Psoas muscle (tissue), 8 donors: Measurements from ENCODE around the gene WLS. TPM values are rescaled to one million over a fixed set of nuclear protein-coding genes. Genes with fewer than 3 reads are reported as not detected.
A peak's percentile ranks its signal among the peaks of the same experiment; 100 is the strongest.
"Not testable (repeated sequence)": the region's sequence is repeated elsewhere in the genome, so short reads cannot be mapped to it uniquely, and the experiment has no call there.

ENCODE experiments used
- ATAC-seq, 4 donors: fragments of 200-7000 bp; cut with Tn5 transposase; one replicate each; pipeline ENCODE4 v1.9.1; 2020; ENCODE audit warnings: moderate library complexity in 3 of 4, mild to moderate bottlenecking in 2 of 4
- DNase-seq, 2 donors: peaks; one replicate each; pipeline ENCODE4 v3.0.0-alpha.2; 2020
- H3K27ac ChIP-seq: fragments of 200-600 bp; one replicate; pipeline ENCODE4 v1.8.0; 2022
- H3K27me3 ChIP-seq, 3 donors: fragments of 200-600 bp in 1 of 3; one replicate each; pipeline versions ENCODE4 v1.6.1 to v1.8.0; 2013 to 2022; ENCODE audit warnings: low read length in 2 of 3, mild to moderate bottlenecking in 2 of 3, moderate library complexity in 1 of 3; ENCODE audit not compliant: insufficient read depth in 3 of 3
- H3K36me3 ChIP-seq, 2 donors: fragments of 200-600 bp in 1 of 2; one replicate each; pipeline versions ENCODE4 v1.6.1 to v1.8.0; 2013 to 2022; ENCODE audit warnings: low read depth in 1 of 2, mild to moderate bottlenecking in 1 of 2, moderate library complexity in 1 of 2; ENCODE audit not compliant: insufficient read depth in 1 of 2
- H3K4me1 ChIP-seq: fragments of 200-600 bp; one replicate; pipeline ENCODE4 v1.8.0; 2022
- H3K4me3 ChIP-seq: fragments of 200-600 bp; one replicate; pipeline ENCODE4 v1.8.0; 2022; ENCODE audit warnings: mild to moderate bottlenecking
- H3K9me3 ChIP-seq: fragments of 200-600 bp; one replicate; pipeline ENCODE4 v1.8.0; 2022
- WGBS, 3 donors: extraction: QIAGEN DNeasy Blood & Tissue Kit; methylation state at CpG; one replicate each; pipeline versions ENCODE4 v1.1.6 to v1.1.7; 2013; 5-methylcytosine and 5-hydroxymethylcytosine counted together
- intact Hi-C, 2 donors: fragments of 100-400 bp; cut with DNase I; formaldehyde crosslinking; loops; one replicate each; pipeline versions ENCODE4 v1.11.0 to v1.14.2; 2022
- polyA plus RNA-seq, 3 donors: library from polyadenylated mRNA; stranded (reverse); fragments of 200-250 nt; gene quantifications; one replicate each; pipeline ENCODE4 v1.2.3, GENCODE V29; 2013
- total RNA-seq, 4 donors: library from RNA; stranded (reverse); fragmentation: NEBNext Ultra II Directional in 2 of 4; extraction: Animal tissue kit (Norgen Biotek cat#: 25700) in 2 of 4; gene quantifications; one replicate each; pipeline versions ENCODE4 v1.2.1 to v1.2.4, GENCODE V29; 2021 to 2023
- TF ChIP-seq, protein P1 (sequence below): fragments of 200-600 bp; IDR thresholded peaks from one replicate; pipeline ENCODE4 v1.8.0; 2022; ENCODE audit warnings: antibody characterized with exemption
- donor health status: healthy with polysubstance abuse.
- donor health status: DM: no; HTN: no; CAD: no; lungs with moderate emphysema.
- donor health status: Bipolar disorder and iron deficiency.
- donor health status: healthy.
- donor health status: DM: yes; HTN: yes; CAD: no.
- donor health status: DM: no; HTN: no; CAD: no.
- donor health status: DM: no; HTN: no; CAD: no.
- donor health status: DM: yes; HTN: yes; CAD: no.

The WLS gene
- total and polyA plus RNA-seq, 7 donors = 3.1 to 32.3 (median 15.2) TPM

DNA sequence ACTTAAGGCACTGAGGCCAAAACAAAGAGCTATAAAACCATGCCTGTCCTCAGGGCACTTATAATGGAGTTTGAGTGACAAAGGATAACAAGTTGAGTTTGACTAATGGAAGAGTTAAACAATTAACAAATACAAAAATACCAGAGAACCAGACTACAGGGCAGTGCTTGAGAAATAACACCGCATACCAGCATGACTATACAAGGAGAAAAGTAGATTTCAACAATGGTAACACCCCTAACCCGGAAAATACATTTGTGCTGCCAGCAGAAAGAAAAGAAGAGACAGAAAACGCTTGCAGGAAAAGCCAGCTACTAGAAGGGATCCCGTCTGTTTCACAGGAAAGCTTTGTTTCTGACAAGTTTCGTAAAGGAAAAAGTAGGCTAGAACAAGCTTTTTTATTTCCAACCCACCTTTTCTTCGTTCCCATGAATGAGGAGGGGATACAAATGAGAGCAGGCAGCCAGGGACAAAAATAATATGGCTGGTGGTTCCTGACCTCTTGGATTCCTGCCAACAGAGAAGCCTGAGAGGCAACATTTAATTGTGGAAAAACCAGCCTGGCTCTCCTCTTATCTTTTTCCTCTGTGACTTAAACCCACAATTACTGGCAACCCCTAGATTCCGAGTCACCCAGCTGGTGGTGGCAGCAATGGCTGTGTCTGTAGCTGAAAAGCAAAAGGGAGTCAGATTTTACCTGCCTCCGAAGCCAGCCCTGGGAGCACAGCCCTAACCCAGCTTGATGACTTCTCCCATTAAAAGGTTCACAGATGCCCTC, 56.5 kb downstream of the WLS start:
- WGBS, 3 donors = 60 to 64% (median 62%) methylated on average over 8 of the region's 8 CpGs
- intact Hi-C loops = loop anchor here in 1 of 2 donors (2.0 to 5.0 kb wide), 3 partner anchors 19 to 56 kb away; partner anchors contain the start of gene WLS
- no peak for ATAC-seq
- Histone ChIP-seq H3K9me3 (no peaks in the 10 kb centered on the region), H3K27ac (peak overlapping the region; percentile 27), H3K36me3 (no peaks in the 10 kb centered on the region), H3K27me3 (no peaks in the 10 kb centered on the region), H3K4me1 (peaks cover 49% of the 10 kb centered on the region), H3K4me3 (no peak overlapping the region)
- TF ChIP-seq, protein P1, sequence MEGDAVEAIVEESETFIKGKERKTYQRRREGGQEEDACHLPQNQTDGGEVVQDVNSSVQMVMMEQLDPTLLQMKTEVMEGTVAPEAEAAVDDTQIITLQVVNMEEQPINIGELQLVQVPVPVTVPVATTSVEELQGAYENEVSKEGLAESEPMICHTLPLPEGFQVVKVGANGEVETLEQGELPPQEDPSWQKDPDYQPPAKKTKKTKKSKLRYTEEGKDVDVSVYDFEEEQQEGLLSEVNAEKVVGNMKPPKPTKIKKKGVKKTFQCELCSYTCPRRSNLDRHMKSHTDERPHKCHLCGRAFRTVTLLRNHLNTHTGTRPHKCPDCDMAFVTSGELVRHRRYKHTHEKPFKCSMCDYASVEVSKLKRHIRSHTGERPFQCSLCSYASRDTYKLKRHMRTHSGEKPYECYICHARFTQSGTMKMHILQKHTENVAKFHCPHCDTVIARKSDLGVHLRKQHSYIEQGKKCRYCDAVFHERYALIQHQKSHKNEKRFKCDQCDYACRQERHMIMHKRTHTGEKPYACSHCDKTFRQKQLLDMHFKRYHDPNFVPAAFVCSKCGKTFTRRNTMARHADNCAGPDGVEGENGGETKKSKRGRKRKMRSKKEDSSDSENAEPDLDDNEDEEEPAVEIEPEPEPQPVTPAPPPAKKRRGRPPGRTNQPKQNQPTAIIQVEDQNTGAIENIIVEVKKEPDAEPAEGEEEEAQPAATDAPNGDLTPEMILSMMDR = no peak
- DNase-seq = no peak

DNA sequence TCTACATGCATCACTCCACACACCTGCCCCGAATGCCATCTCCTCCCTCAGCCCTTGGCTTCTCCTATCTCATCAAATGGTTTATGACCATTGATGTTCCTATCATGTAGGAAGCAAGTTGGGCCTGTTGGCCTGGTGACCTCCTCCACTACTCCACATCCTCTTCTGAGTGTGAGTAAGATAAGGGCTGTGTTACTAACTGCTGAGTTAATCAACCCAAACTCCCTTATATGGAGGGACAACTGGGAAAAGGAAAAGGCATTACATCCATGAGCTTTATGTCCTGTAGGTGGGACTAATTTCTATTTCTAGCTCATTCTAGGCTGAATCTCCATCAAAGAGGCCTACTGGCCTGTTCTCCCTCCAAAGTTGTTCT, 57.6 kb downstream of the WLS start:
- Histone ChIP-seq H3K9me3 (no peaks in the 10 kb centered on the region), H3K4me1 (peaks cover 49% of the 10 kb centered on the region), H3K4me3 (no peak overlapping the region), H3K27ac (peak overlapping the region; percentile 87), H3K36me3 (no peaks in the 10 kb centered on the region), H3K27me3 (no peaks in the 10 kb centered on the region)
- intact Hi-C loops = loop anchor here in 1 of 2 donors (2.0 to 5.0 kb wide), 3 partner anchors 20 to 58 kb away; partner anchors contain the start of gene WLS
- 73 to 93% (median 88%) methylated on average over 1 of the region's 1 CpG for WGBS, 3 donors
- TF ChIP-seq, protein P1 = no peak
- ATAC-seq = peak in 1 of 4 donors; percentile 13
- no peak for DNase-seq

DNA sequence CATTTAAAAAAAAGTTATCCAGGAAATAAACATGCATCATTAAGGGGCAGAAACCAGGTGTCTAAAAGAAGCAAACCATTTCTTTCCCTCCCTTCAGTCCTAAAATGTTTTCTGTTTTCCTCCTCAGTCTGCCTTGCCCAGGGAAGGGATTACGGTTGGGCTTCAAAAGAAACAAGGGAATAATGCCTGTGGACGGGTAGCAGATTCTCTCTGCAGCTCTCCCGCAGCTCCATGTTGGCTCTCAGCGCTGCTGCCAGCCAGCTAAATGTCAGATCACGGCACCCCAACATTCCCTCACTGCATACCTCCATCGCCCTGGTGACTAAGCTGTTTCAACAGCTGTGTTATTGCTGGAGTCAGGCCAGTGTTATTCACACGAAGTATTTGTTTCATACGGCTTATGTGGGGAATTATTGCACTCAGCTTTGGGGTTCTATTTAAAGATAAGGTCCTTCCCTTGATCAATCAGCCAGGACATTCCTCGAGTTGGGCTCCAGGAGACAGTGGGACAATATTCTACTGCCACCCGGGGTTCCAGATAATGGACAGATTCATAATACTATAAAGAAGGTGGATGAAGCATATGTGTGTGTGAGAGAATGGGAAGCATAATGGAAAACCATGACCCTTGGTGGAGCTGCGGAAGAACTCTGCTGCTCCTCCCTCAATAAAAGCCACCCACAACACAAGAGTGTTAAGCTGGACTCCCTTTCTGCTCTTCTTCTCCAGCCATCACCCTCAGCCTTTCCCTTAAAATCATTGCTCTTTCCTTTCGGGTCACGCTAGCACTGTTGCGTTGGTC, 58.2 kb downstream of the WLS start:
- no peaks in the 10 kb centered on the region for H3K9me3 ChIP-seq
- TF ChIP-seq, protein P1 = no peak
- 25 to 31% (median 26%) methylated on average over 14 of the region's 14 CpGs for WGBS, 3 donors
- H3K4me3 ChIP-seq = peak overlapping the region; percentile 46
- H3K27ac ChIP-seq = peak overlapping the region; percentile 87
- H3K4me1 ChIP-seq = peaks cover 52% of the 10 kb centered on the region
- DNase-seq (peak; percentile 38 to 63), ATAC-seq (peak; percentile 66 to 86 (median 84))
- no peaks in the 10 kb centered on the region for H3K27me3 ChIP-seq
- intact Hi-C loops = loop anchor here in 1 of 2 donors (2.0 kb wide), 2 partner anchors 21 to 25 kb away; no protein-coding TSS in a partner anchor
- H3K36me3 ChIP-seq = no peaks in the 10 kb centered on the region

DNA sequence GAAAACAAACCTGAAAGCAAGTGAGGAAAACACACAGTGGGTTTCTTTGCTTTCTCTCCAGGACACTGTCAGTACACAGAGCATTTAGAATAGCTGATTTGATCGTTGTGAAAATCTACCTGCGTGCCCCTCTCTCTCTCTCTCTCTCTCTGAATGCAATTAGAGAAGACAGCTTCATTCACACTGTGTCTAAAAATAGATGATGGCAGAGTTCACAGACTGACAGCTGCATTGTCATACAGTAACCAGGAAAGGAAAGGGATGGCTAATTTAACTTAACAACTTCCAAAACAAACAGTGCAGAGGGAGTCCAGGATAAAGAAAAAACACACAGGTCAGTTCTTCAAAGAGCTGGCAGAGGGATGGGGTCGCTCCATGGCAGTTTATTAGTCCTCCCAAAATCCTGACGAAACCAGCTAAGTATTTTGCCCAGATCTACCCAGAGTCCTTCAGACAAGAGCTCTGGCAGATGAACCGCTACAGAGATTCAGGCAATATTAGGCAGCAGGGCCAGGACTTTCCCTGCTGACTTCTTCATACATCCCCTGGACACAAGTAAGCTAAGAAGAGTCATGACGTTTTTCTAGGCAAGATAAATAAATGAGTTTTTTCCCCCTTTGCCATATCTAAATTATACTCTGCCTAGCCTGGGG, 58.9 kb downstream of the WLS start:
- Histone ChIP-seq H3K27ac (peak overlapping the region; percentile 87), H3K27me3 (no peaks in the 10 kb centered on the region), H3K4me1 (peaks cover 59% of the 10 kb centered on the region), H3K4me3 (peak overlapping the region; percentile 46), H3K9me3 (no peaks in the 10 kb centered on the region), H3K36me3 (no peaks in the 10 kb centered on the region)
- TF ChIP-seq, protein P1 = no peak
- ATAC-seq (peak; percentile 60 to 87 (median 86)), DNase-seq (no peak)
- intact Hi-C loops = no loop called here
- 1 to 11% (median 6%) methylated on average over 6 of the region's 6 CpGs for WGBS, 3 donors

DNA sequence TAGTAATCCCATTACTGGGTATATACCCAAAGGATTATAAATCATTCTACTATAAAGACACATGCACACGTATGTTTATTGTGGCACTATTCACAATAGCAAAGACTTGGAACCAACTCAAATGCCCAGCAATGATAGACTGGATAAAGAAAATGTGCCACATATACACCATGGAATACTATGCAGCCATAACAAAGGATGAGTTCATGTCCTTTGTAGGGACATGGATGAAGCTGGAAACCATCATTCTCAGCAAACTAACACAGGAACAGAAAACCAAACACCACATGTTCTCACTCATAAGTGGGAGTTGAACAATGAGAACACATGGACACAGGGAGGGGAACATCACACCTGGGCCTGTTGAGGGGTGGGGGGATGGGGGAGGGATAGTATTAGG, 60.5 kb downstream of the WLS start:
- H3K36me3 ChIP-seq, DNase-seq, H3K27me3 ChIP-seq, intact Hi-C loops, H3K27ac ChIP-seq, ATAC-seq, H3K9me3 ChIP-seq, H3K4me3 ChIP-seq: not testable (repeated sequence)
- WGBS, 3 donors = 68 to 90% (median 90%) methylated on average over 1 of the region's 1 CpG
- peaks cover 54% of the 10 kb centered on the region for H3K4me1 ChIP-seq
